ENCODE measurements around the gene CNP.

DNA sequence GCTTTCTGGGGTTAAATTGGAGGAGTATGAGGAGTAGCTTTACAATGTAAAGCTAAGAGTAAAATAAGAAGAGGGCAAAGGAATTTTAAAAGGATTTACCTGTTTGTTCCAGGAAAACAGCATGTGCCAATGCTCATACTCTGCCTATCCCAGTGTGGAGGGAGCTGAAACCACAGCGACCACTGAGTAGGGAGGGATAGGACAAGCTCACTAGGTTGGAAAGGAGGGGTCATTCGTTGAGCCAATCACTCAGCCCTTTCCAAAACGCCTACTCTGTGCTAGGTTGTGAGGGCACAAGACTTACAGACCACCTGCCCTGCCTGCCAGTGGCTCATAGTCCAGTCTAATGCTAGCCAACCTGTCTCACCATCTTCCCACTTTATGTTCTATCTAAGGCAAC, 51.7 kb downstream of the CNP start:
- TF ChIP-seq, protein P1, sequence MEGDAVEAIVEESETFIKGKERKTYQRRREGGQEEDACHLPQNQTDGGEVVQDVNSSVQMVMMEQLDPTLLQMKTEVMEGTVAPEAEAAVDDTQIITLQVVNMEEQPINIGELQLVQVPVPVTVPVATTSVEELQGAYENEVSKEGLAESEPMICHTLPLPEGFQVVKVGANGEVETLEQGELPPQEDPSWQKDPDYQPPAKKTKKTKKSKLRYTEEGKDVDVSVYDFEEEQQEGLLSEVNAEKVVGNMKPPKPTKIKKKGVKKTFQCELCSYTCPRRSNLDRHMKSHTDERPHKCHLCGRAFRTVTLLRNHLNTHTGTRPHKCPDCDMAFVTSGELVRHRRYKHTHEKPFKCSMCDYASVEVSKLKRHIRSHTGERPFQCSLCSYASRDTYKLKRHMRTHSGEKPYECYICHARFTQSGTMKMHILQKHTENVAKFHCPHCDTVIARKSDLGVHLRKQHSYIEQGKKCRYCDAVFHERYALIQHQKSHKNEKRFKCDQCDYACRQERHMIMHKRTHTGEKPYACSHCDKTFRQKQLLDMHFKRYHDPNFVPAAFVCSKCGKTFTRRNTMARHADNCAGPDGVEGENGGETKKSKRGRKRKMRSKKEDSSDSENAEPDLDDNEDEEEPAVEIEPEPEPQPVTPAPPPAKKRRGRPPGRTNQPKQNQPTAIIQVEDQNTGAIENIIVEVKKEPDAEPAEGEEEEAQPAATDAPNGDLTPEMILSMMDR (IDR thresholded peaks at IDR 0.05): no peak
- no peak for TF ChIP-seq POLR2A (IDR thresholded peaks at IDR 0.05)
